ENCODE measurements around the gene TALDO1. TPM values are rescaled to one million over a fixed set of nuclear protein-coding genes. Genes with fewer than 3 reads are reported as not detected.

Gene TALDO1
- total and polyA plus RNA-seq, 12 donors, result 64.3 to 167 (median 145) TPM

DNA sequence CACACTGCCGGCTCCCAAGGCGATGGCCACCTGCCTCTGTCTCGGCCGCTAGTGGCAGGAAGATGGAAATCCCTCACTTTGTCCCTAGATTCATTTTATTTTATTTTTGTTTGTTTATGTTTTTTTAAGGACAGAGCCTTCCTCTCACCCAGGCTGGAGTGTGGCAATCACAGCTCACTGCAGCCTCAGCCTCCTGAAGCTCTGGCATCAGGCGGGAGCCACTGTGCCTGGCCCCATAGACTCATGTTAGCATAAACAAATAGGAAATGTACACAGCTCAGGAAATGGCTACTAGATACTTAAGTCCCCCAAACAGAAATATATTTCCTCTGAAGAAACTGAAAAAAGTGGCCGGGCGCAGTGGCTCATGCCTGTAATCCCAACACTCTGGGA lies 48.2 kb upstream of the TALDO1 start:
- WGBS, 4 donors, result 94 to 97% (median 95%) methylated on average over 7 of the region's 7 CpGs
- TF ChIP-seq, protein P1, sequence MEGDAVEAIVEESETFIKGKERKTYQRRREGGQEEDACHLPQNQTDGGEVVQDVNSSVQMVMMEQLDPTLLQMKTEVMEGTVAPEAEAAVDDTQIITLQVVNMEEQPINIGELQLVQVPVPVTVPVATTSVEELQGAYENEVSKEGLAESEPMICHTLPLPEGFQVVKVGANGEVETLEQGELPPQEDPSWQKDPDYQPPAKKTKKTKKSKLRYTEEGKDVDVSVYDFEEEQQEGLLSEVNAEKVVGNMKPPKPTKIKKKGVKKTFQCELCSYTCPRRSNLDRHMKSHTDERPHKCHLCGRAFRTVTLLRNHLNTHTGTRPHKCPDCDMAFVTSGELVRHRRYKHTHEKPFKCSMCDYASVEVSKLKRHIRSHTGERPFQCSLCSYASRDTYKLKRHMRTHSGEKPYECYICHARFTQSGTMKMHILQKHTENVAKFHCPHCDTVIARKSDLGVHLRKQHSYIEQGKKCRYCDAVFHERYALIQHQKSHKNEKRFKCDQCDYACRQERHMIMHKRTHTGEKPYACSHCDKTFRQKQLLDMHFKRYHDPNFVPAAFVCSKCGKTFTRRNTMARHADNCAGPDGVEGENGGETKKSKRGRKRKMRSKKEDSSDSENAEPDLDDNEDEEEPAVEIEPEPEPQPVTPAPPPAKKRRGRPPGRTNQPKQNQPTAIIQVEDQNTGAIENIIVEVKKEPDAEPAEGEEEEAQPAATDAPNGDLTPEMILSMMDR (IDR thresholded peaks at IDR 0.05), result no peak
- no peak for TF ChIP-seq POLR2A (IDR thresholded peaks at IDR 0.05)
- intact Hi-C loops (cut with DNase I), result no loop called here
- Histone ChIP-seq H3K27ac (no peak overlapping the region), H3K36me3 (replicated peaks in 1 of 2) (no peaks in the 10 kb centered on the region), H3K9me3 (replicated peaks in 1 of 3) (no peaks in the 10 kb centered on the region), H3K27me3 (no peaks in the 10 kb centered on the region), H3K4me3 (no peak overlapping the region), H3K4me1 (replicated peaks in 1 of 2) (peaks cover 21 to 25% of the 10 kb centered on the region in 2 donors)
- no peak for DNase-seq

DNA sequence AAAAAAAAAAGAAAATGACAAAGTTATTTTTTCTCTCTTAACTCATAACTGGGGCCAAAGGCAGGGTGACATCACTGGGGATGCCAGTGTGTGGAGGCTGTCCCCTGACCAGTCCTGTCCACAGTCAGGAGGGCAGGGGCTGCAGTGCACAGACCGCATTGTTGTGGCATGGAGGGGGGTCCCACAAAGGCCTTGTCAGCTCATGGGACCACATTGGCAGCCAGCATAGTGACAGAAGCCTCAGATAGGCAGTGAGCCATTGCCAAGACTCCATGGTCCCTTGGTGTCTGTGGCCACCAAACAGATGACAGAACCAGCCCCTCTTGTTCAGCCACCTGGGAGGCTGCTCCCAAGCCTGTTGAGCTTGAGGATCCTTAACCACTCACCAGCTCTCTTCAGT lies 47.5 kb upstream of the TALDO1 start:
- Histone ChIP-seq H3K27ac (no peak overlapping the region), H3K27me3 (no peaks in the 10 kb centered on the region), H3K4me1 (replicated peaks in 1 of 2) (peaks cover 15 to 25% of the 10 kb centered on the region in 2 donors), H3K36me3 (replicated peaks in 1 of 2) (no peaks in the 10 kb centered on the region), H3K4me3 (no peak overlapping the region), H3K9me3 (replicated peaks in 1 of 3) (no peaks in the 10 kb centered on the region)
- intact Hi-C loops (cut with DNase I), result no loop called here
- TF ChIP-seq POLR2A (IDR thresholded peaks at IDR 0.05), result no peak
- TF ChIP-seq, protein P1 (IDR thresholded peaks at IDR 0.05), result no peak
- WGBS, 4 donors, result 83 to 100% (median 90%) methylated on average over 1 of the region's 1 CpG
- DNase-seq, result no peak

DNA sequence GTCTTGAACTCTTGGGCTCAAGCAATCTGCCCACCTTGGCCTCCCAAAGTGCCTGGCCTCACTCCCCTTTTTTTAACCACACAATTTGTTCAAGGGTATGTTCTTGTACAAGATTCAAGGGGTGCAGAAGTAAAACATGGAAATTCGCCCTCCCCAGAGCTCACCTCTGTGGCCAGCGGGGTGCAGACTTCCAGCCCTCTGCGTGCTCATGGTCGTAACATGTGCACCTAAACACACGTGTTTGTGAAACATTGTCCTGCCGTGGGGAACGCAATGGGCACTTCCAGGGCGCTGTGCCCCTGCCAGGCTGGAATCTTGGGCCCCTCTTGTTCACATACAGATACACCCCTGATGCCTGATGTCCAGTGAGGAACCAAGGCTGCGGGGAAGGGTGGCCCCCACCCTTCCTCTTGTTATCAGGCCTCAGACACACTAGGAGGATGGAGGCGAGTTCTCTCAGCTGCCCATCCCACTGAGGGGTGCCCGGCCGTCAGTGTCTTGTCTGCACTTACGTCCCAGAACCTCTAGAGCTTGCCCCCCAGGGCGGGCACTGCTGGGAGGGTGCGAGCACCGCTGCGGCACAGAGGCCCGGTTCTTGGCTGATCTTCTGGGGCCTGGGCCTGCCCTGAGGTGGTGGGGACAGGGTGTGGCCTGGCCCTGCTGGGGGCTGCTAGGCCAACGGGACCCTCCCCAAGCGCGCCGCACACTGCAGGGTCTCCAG lies 45.4 kb upstream of the TALDO1 start:
- H3K36me3 ChIP-seq (replicated peaks in 1 of 2), result no peaks in the 10 kb centered on the region
- DNase-seq, result peak in 1 of 7 donors; percentile 11
- 95 to 96% (median 95%) methylated on average over 12 to 22 of the region's 22 CpGs for WGBS, 4 donors

More for the DNA sequence above, 45.4 kb upstream of the TALDO1 start:
- Histone ChIP-seq H3K27me3 (no peaks in the 10 kb centered on the region), H3K4me1 (replicated peaks in 1 of 2) (peaks cover 20 to 30% of the 10 kb centered on the region in 2 donors), H3K27ac (no peak overlapping the region), H3K9me3 (replicated peaks in 1 of 3) (no peaks in the 10 kb centered on the region), H3K4me3 (no peak overlapping the region)
- TF ChIP-seq POLR2A (IDR thresholded peaks at IDR 0.05), result no peak
- TF ChIP-seq, protein P1 (IDR thresholded peaks at IDR 0.05), result no peak
- intact Hi-C loops (cut with DNase I), result no loop called here
